Ovary (tissue), 9 donors: ENCODE data around the gene EIF4G3. TPM values are rescaled to one million over a fixed set of nuclear protein-coding genes. Genes with fewer than 3 reads are reported as not detected.
"Not testable (repeated sequence)": the region's sequence is repeated elsewhere in the genome, so short reads cannot be mapped to it uniquely, and the experiment has no call there.

Experiments
- DNase-seq, 5 donors: peaks; one replicate each; pipeline ENCODE4 v3.0.0-alpha.2; 2019 to 2020
- H3K27ac ChIP-seq, 2 donors: fragments of 200-600 bp; one replicate each; pipeline versions ENCODE4 v1.5.1 to v1.8.0; 2019 to 2022
- H3K27me3 ChIP-seq: fragments of 200-600 bp; one replicate; pipeline ENCODE4 v1.8.0; 2022
- H3K36me3 ChIP-seq: fragments of 200-600 bp; sonication (generic); one replicate; pipeline ENCODE4 v1.5.1; 2019
- H3K4me1 ChIP-seq: one replicate; pipeline ENCODE4 v1.8.1; 2013; ENCODE audit warnings: mild to moderate bottlenecking, moderate library complexity; ENCODE audit not compliant: insufficient read depth
- H3K4me3 ChIP-seq: fragments of 200-600 bp; sonication (generic); one replicate; pipeline ENCODE4 v1.5.1; 2017
- H3K9me3 ChIP-seq, 2 donors: fragments of 200-600 bp in 1 of 2; sonication (generic) in 1 of 2; one replicate each; pipeline versions ENCODE4 v1.5.1 to v1.8.1; 2013 to 2019; ENCODE audit warnings: mild to moderate bottlenecking in 1 of 2, moderate library complexity in 1 of 2
- EP300 ChIP-seq: sonication (generic); formaldehyde crosslinking; IDR thresholded peaks from one replicate; pipeline ENCODE4 v1.6.1; 2017; ENCODE audit warnings: antibody characterized with exemption
- POLR2A ChIP-seq: fragments of 450-650 bp; IDR thresholded peaks from one replicate; pipeline ENCODE4 v1.6.1; 2017; ENCODE audit warnings: antibody characterized with exemption, mild to moderate bottlenecking, moderate library complexity
- WGBS, 3 donors: extraction: QIAGEN DNeasy Blood & Tissue Kit in 1 of 3; methylation state at CpG; one replicate each; pipeline versions ENCODE4 v1.1.5 to v1.1.7; 2013 to 2017; 5-methylcytosine and 5-hydroxymethylcytosine counted together
- intact Hi-C, 4 donors: fragments of 100-400 bp; cut with DNase I; formaldehyde crosslinking; loops; one replicate each; pipeline versions ENCODE4 v1.11.0 to v1.15.1; 2022 to 2023
- polyA plus RNA-seq, 2 donors: library from polyadenylated mRNA; stranded (reverse); fragments of 200-250 nt in 1 of 2; fragments of 350-450 nt in 1 of 2; fragmentation: Illumina TruSeq in 1 of 2; extraction: RNeasy Lipid Tissue Mini Kit (QIAGEN cat#74804) in 1 of 2; gene quantifications; one replicate each; pipeline ENCODE4 v1.2.3, GENCODE V29; 2013 to 2014
- total RNA-seq, 7 donors: library from RNA; depleted of rRNA in 2 of 7; stranded (reverse); fragments of >200 nt in 2 of 7; fragmentation: NEBNext Ultra II Directional in 3 of 7; extraction: Animal tissue kit (Norgen Biotek cat#: 25700) in 3 of 7; gene quantifications; one replicate each; pipeline versions ENCODE4 v1.1.0 to v1.2.4, GENCODE V29; 2016 to 2023
- TF ChIP-seq, protein P1 (sequence below), 3 donors: fragments of 450-650 bp in 2 of 3; fragments of 200-600 bp in 1 of 3; IDR thresholded peaks; one replicate each; pipeline versions ENCODE4 v1.5.1 to v1.8.0; 2016 to 2022; ENCODE audit warnings: antibody characterized with exemption in 3 of 3, mild to moderate bottlenecking in 1 of 3
- donor health status: DM: no; HTN: no; CAD: no; lungs with moderate emphysema.
- donor health status: DM: no; HTN: no; CAD: no.
- donor health status: Bipolar disorder and iron deficiency.
- donor health status: DM: yes; HTN: yes; CAD: no.
- donor health status: DM: no; HTN: no; CAD: no.
- donor health status: DM: yes; HTN: yes; CAD: no.

Gene EIF4G3
- total and polyA plus RNA-seq, 9 donors, result 13.9 to 62.4 (median 39.4) TPM

DNA sequence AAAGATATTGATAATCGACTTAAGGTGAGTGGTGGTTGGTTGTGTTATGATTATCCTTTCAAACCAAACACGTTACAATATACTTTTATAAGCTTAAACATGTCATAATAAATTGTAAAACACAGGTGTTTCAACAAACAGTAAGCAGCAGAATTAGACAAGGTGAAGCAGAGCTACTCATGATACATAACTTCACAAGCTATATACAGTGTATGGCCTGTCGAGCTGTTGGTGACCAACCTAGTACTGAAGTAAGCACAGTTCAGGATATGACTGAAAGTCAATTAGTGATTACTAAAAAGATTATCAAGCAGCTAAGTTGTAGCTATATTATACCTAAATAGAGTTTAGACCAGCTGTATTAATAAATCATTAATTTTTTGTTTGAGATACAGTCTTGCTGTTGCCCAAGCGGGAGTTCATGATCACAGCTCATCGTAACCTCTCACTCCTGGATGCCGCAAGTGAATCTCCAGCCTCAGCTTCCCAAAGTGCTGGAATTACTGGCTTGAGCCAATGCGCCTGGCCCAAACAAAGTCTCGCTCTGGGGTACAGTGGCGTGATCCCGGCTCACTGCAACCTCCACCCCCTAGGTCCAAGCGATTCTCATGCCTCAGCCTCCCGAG is 148.1 kb downstream of the EIF4G3 start:
- 95 to 97% (median 95%) methylated on average over 12 of the region's 12 CpGs for WGBS, 3 donors
- H3K4me3 ChIP-seq, result no peak overlapping the region
- intact Hi-C loops, result no loop called here
- H3K9me3 ChIP-seq, result no peaks in the 10 kb centered on the region
- no peak for DNase-seq
- no peak for TF ChIP-seq EP300
- TF ChIP-seq, protein P1, sequence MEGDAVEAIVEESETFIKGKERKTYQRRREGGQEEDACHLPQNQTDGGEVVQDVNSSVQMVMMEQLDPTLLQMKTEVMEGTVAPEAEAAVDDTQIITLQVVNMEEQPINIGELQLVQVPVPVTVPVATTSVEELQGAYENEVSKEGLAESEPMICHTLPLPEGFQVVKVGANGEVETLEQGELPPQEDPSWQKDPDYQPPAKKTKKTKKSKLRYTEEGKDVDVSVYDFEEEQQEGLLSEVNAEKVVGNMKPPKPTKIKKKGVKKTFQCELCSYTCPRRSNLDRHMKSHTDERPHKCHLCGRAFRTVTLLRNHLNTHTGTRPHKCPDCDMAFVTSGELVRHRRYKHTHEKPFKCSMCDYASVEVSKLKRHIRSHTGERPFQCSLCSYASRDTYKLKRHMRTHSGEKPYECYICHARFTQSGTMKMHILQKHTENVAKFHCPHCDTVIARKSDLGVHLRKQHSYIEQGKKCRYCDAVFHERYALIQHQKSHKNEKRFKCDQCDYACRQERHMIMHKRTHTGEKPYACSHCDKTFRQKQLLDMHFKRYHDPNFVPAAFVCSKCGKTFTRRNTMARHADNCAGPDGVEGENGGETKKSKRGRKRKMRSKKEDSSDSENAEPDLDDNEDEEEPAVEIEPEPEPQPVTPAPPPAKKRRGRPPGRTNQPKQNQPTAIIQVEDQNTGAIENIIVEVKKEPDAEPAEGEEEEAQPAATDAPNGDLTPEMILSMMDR (IDR thresholded peaks at IDR 0.05), result no peak
- TF ChIP-seq POLR2A, result no peak
- no peak overlapping the region for H3K27ac ChIP-seq
- no peaks in the 10 kb centered on the region for H3K27me3 ChIP-seq
- H3K4me1 ChIP-seq, result no peaks in the 10 kb centered on the region
- H3K36me3 ChIP-seq, result no peaks in the 10 kb centered on the region

DNA sequence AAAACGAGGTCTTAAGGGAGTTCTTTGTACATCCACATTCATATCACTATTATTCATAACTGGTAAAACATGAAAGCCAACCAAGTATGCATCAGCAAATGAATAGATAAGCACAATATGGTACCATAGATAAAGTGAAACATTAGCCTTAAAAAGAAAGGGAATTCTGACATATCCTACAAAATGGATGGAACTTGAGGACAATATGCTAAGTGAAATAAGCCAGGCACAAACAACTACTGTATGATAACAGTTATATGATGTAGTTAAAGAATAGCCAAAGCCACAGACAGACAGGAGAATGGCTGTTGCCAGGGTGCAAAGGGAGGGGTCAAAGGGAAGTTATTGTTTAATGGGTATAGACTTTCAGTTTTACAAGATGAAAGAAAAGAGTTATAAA is 148.9 kb downstream of the EIF4G3 start:
- Histone ChIP-seq H3K27ac (no peak overlapping the region), H3K4me1 (no peaks in the 10 kb centered on the region), H3K27me3 (no peaks in the 10 kb centered on the region), H3K9me3 (no peaks in the 10 kb centered on the region), H3K4me3 (no peak overlapping the region), H3K36me3 (no peaks in the 10 kb centered on the region)
- intact Hi-C loops, result no loop called here
- 29 to 56% (median 43%) methylated on average over 1 of the region's 1 CpG for WGBS, 3 donors
- no peak for DNase-seq
- TF ChIP-seq, protein P1 (IDR thresholded peaks at IDR 0.05), result no peak
- TF ChIP-seq EP300 (no peak), POLR2A (no peak)

DNA sequence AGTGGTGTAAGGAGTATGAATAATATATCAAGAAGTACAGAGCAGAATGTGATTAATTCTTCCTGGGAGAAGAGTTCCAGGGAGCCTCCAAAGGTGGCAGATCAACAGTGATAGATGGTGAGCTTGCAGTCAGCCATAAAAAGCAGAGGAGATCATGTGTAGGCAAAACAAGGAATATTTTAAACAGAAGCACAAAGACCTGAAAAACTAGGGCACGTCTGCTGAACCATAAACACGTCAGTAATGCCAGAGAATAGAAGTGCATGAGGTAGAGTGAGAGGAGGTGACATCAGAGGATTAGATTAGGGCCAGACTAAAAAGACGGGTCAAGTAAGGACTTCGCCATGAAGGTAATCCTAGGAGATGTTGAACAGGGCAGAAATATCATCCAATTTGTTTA is 151.8 kb downstream of the EIF4G3 start:
- no peaks in the 10 kb centered on the region for H3K9me3 ChIP-seq
- H3K27me3 ChIP-seq, result no peaks in the 10 kb centered on the region
- DNase-seq, result no peak
- WGBS, 3 donors, result 90 to 96% (median 95%) methylated on average over 4 of the region's 4 CpGs
- intact Hi-C loops, result no loop called here
- H3K36me3 ChIP-seq, result no peaks in the 10 kb centered on the region
- H3K27ac ChIP-seq, result no peak overlapping the region
- H3K4me1 ChIP-seq, result peaks cover 5% of the 10 kb centered on the region
- TF ChIP-seq, protein P1 (IDR thresholded peaks at IDR 0.05), result no peak
- no peak for TF ChIP-seq POLR2A
- TF ChIP-seq EP300, result no peak
- no peak overlapping the region for H3K4me3 ChIP-seq

DNA sequence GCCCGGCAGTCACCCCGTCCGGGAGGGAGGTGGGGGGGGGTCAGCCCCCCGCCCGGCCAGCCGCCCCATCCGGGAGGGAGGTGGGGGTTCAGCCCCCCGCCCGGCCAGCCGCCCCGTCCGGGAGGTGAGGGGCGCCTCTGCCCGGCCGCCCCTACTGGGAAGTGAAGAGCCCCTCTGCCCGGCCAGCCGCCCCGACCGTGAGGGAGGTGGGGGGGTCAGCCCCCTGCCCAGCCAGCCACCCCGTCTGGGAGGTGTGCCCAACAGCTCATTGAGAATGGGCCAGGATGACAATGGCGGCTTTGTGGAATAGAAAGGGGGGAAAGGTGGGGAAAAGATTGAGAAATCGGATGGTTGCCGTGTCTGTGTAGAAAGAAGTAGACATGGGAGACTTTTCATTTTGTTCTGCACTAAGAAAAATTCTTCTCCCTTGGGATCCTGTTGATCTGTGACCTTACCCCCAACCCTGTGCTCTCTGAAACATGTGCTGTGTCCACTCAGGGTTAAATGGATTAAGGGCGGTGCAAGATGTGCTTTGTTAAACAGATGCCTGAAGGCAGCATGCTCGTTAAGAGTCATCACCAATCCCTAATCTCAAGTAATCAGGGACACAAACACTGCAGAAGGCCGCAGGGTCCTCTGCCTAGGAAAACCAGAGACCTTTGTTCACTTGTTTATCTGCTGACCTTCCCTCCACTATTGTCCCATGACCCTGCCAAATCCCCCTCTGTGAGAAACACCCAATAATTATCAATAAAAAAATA is 152.4 kb downstream of the EIF4G3 start:
- H3K27ac ChIP-seq, H3K36me3 ChIP-seq, H3K4me3 ChIP-seq, DNase-seq, H3K9me3 ChIP-seq, H3K27me3 ChIP-seq, H3K4me1 ChIP-seq, intact Hi-C loops: not testable (repeated sequence)
- 91 to 94% (median 91%) methylated on average over 11 to 23 of the region's 26 CpGs for WGBS, 3 donors
